ENCODE data around the gene VWA2. TPM values are rescaled to one million over a fixed set of nuclear protein-coding genes. Genes with fewer than 3 reads are reported as not detected.

VWA2 gene
- 0.58 and 0.83 TPM in 2 replicates for total RNA-seq

DNA sequence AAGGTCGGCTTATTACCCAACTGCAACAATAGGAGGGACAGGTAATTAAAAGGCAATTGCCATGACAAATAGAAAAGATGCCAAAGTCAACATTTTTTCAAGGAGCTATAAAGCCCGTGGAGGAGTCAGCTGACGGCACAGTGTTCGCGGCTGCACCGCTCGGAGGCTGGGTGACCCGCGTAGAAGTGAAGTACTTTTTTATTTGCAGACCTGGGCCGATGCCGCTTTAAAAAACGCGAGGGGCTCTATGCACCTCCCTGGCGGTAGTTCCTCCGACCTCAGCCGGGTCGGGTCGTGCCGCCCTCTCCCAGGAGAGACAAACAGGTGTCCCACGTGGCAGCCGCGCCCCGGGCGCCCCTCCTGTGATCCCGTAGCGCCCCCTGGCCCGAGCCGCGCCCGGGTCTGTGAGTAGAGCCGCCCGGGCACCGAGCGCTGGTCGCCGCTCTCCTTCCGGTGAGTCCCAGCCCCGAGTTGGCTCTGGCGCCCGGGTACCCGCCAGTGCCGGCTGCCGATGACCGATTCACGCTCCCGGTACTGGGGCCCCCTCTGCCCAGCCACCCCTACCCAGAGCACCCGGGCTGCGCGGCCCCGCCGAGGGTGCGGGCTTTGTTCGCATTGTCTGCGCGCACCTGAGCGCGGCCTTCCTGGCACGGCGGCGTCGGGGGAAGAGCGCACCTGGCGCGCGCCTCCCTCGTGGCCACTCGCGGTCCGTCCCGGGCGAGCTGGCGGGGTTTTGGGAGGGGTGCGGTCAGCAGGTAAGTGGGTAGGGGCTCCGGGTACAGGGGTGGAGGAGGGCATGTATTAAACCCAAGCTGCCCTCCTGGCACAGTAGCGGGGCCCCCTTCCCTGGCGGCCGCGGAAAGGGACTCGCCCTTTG is at the start of gene VWA2:
Gene VWA2, plus strand, starts transcription at position 138 of the 877 bp plus-strand sequence. CDS start 9,460 bp downstream, outside the sequence.

Other genes with a start within 250 kb of the VWA2 start
- gene ADRB1, start 195.4 kb upstream of the VWA2 start, total RNA-seq = under 0.01 TPM in 1 of 2 replicates, not detected in the other
- gene CCDC186, start 65.1 kb upstream of the VWA2 start, total RNA-seq = 11.6 and 22.0 TPM in 2 replicates
- gene TDRD1, start 59.9 kb upstream of the VWA2 start, total RNA-seq = 0.29 and 0.50 TPM in 2 replicates
- 0.17 and 0.29 TPM in 2 replicates for gene AFAP1L2, start 165.2 kb downstream of the VWA2 start, total RNA-seq